HEK293T (cell line): ENCODE measurements around the gene CAMSAP3.
A peak's percentile ranks its signal among the peaks of the same experiment; 100 is the strongest.

Source experiments
- CTCF ChIA-PET: fragments of 350-600 bp; formaldehyde crosslinking; extraction: SDS; loops from one replicate; lab custom pipeline; 2021; ENCODE audit warnings: antibody characterized with exemption, inconsistent platforms; lab: Yijun Ruan, JAX
- POLR2A ChIA-PET: fragments of 350-600 bp; formaldehyde crosslinking; extraction: SDS; loops from one replicate; lab custom pipeline; 2020; ENCODE audit warnings: antibody characterized with exemption, inconsistent platforms; lab: Yijun Ruan, JAX
- DNase-seq: peaks from one replicate; pipeline ENCODE4 v3.0.0; 2012; ENCODE audit warnings: mixed read lengths; ENCODE audit errors: extremely low spot score
- ARNT ChIP-seq: fragments of 450-650 bp; IDR thresholded peaks from 2 replicates; pipeline ENCODE4 v1.6.1; 2017; ENCODE audit warnings: mild to moderate bottlenecking
- BHLHE40 ChIP-seq: fragments of 450-650 bp; IDR thresholded peaks from 2 replicates; pipeline ENCODE4 v1.6.1; 2016; ENCODE audit warnings: mild to moderate bottlenecking, moderate library complexity, borderline replicate concordance
- CTBP1 ChIP-seq: fragments of 450-650 bp; IDR thresholded peaks from 2 replicates; pipeline ENCODE4 v1.6.1; 2016; ENCODE audit warnings: borderline replicate concordance
- ELF4 ChIP-seq: fragments of 450-650 bp; IDR thresholded peaks from 2 replicates; pipeline ENCODE4 v1.6.1; 2017; ENCODE audit warnings: antibody characterized with exemption
- FOXA1 ChIP-seq: fragments of 450-650 bp; IDR thresholded peaks from 2 replicates; pipeline ENCODE4 v1.6.1; 2016; ENCODE audit warnings: mild to moderate bottlenecking
- FOXK2 ChIP-seq: fragments of 450-650 bp; IDR thresholded peaks from 2 replicates; pipeline ENCODE4 v1.6.1; 2016; ENCODE audit warnings: mild to moderate bottlenecking
- FOXM1 ChIP-seq: fragments of 450-650 bp; IDR thresholded peaks from 2 replicates; pipeline ENCODE4 v1.6.1; 2017; ENCODE audit warnings: mild to moderate bottlenecking, borderline replicate concordance
- HDGF ChIP-seq: fragments of 450-650 bp; IDR thresholded peaks from 2 replicates; pipeline ENCODE4 v1.6.1; 2017; ENCODE audit warnings: antibody characterized with exemption, borderline replicate concordance
- L3MBTL2 ChIP-seq: fragments of 450-650 bp; conservative IDR thresholded peaks from 2 replicates; pipeline ENCODE4 v1.6.1; 2016; ENCODE audit warnings: mild to moderate bottlenecking
- LEF1 ChIP-seq: fragments of 450-650 bp; IDR thresholded peaks from 2 replicates; pipeline ENCODE4 v1.6.1; 2017; ENCODE audit warnings: mild to moderate bottlenecking, borderline replicate concordance
- NFRKB ChIP-seq: fragments of 450-650 bp; IDR thresholded peaks from 2 replicates; pipeline ENCODE4 v1.6.1; 2016; ENCODE audit warnings: mild to moderate bottlenecking, moderate library complexity
- PKNOX1 ChIP-seq: fragments of 450-650 bp; IDR thresholded peaks from 2 replicates; pipeline ENCODE4 v1.6.1; 2016
- SP1 ChIP-seq: fragments of 450-650 bp; IDR thresholded peaks from 2 replicates; pipeline ENCODE4 v1.6.1; 2017
- SUZ12 ChIP-seq: fragments of 450-650 bp; IDR thresholded peaks from 2 replicates; pipeline ENCODE4 v1.6.1; 2016; ENCODE audit warnings: mild to moderate bottlenecking
- TARDBP ChIP-seq: fragments of 450-650 bp; IDR thresholded peaks from 2 replicates; pipeline ENCODE4 v1.6.1; 2016
- ZNF384 ChIP-seq: fragments of 450-650 bp; IDR thresholded peaks from 2 replicates; pipeline ENCODE4 v1.6.1; 2016

CAMSAP3 gene

GRCh38 chr19:7552781-7553180 lies 42.9 kb upstream of the CAMSAP3 start:
- POLR2A ChIA-PET = no interaction called here
- CTCF ChIA-PET = no interaction called here
- DNase-seq = no peak
- TF ChIP-seq FOXM1 = no peak
- TF ChIP-seq CTBP1 = no peak
- TF ChIP-seq ELF4 = no peak
- no peak for TF ChIP-seq LEF1
- TF ChIP-seq PKNOX1 = no peak
- TF ChIP-seq FOXA1 = no peak
- no peak for TF ChIP-seq SP1
- no peak for TF ChIP-seq BHLHE40
- TF ChIP-seq L3MBTL2 = no peak
- TF ChIP-seq TARDBP = no peak
- TF ChIP-seq ZNF384 = no peak
- no peak for TF ChIP-seq ARNT
- TF ChIP-seq HDGF = no peak
- TF ChIP-seq FOXK2 = no peak
- no peak for TF ChIP-seq SUZ12
- TF ChIP-seq NFRKB = no peak

GRCh38 chr19:7554565-7554964 lies 41.1 kb upstream of the CAMSAP3 start:
- ChIA-PET CTCF (interaction anchor here (0.6 kb wide), 1 partner anchor 141 kb away, joined by 3 read pairs; no protein-coding TSS in a partner anchor), POLR2A (no interaction called here)
- TF ChIP-seq NFRKB = no peak
- TF ChIP-seq CTBP1 = no peak
- TF ChIP-seq ZNF384 = no peak
- no peak for TF ChIP-seq FOXA1
- no peak for TF ChIP-seq LEF1
- TF ChIP-seq ELF4 = no peak
- TF ChIP-seq ARNT = no peak
- TF ChIP-seq SUZ12 = no peak
- TF ChIP-seq SP1 = no peak
- no peak for TF ChIP-seq TARDBP
- no peak for TF ChIP-seq HDGF
- TF ChIP-seq FOXM1 = no peak
- TF ChIP-seq FOXK2 = no peak
- TF ChIP-seq BHLHE40 = no peak
- TF ChIP-seq L3MBTL2 = no peak
- no peak for TF ChIP-seq PKNOX1
- no peak for DNase-seq

- DNase-seq = peak; percentile 88
Observed at GRCh38 chr19:7554990-7555864, 40.4 kb upstream of the CAMSAP3 start.

GRCh38 chr19:7556696-7557315 lies 38.9 kb upstream of the CAMSAP3 start:
- ChIA-PET POLR2A (no interaction called here), CTCF (no interaction called here)
- no peak for TF ChIP-seq ZNF384
- TF ChIP-seq FOXM1 = no peak

More at GRCh38 chr19:7554990-7555864, 40.4 kb upstream of the CAMSAP3 start:
- TF ChIP-seq ARNT (no peak), CTBP1 (no peak), FOXK2 (no peak), LEF1 (no peak), SUZ12 (no peak), SP1 (no peak), BHLHE40 (no peak), FOXA1 (no peak), FOXM1 (no peak), ZNF384 (no peak), PKNOX1 (no peak), HDGF (no peak), TARDBP (no peak), ELF4 (no peak), NFRKB (no peak), L3MBTL2 (no peak)
- CTCF ChIA-PET = interaction anchor here (0.6 kb wide), 1 partner anchor 140 kb away, joined by 3 read pairs; no protein-coding TSS in a partner anchor
- POLR2A ChIA-PET = no interaction called here

GRCh38 chr19:7558667-7559066 lies 37.0 kb upstream of the CAMSAP3 start:
- CTCF ChIA-PET = interaction anchor here (1.2 kb wide), 1 partner anchor 10 kb away, joined by 3 read pairs; no protein-coding TSS in a partner anchor
- POLR2A ChIA-PET = no interaction called here
- DNase-seq = no peak
- TF ChIP-seq ZNF384 (no peak), HDGF (no peak), CTBP1 (no peak), BHLHE40 (no peak), FOXM1 (no peak), ARNT (no peak)

More at GRCh38 chr19:7556696-7557315, 38.9 kb upstream of the CAMSAP3 start:
- DNase-seq = no peak
